ENCODE results near the gene MAGI3. TPM values are rescaled to one million over a fixed set of nuclear protein-coding genes. Genes with fewer than 3 reads are reported as not detected.

Gene MAGI3
- total and polyA plus RNA-seq, 2 donors (not counting 1 experiment from before 2014, with no cell fraction given): 5.1 to 9.2 TPM

DNA sequence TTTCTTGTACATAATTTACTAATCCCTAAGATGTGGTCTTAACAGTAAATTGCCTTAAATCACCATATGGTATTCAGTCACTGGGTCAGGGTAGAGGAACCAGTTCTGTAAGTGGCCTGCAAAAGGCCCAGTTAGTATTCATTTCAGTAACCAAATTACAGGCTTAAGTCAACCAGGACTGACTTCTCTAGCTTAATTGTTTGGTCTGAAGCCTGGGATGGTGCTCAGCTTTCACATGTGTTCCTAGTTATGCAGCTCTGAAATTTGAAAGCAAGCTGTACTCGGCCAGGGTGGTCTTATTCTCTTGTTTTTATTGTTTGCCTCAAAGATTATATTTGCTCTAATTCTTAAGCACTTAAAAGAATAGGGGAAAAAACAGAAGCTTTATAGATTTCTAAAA is 144.6 kb downstream of the MAGI3 start:
- no peak for TF ChIP-seq CTCF (conservative IDR thresholded peaks at IDR 0.05 in 1 of 2, IDR thresholded peaks at IDR 0.05 in 1 of 2; ENCODE audit: low read depth in 1 of 2, low read length in 2 of 2)
- no peak for TF ChIP-seq EZH2 (IDR thresholded peaks at IDR 0.05; ENCODE audit: low read length, missing control alignments)
- Histone ChIP-seq H3K9ac (ENCODE audit: insufficient read depth, low read length) (no peak overlapping the region), H4K20me1 (ENCODE audit: control insufficient read depth, extremely low read depth, insufficient read depth, low read length) (no peaks in the 10 kb centered on the region), H3K27ac (ENCODE audit: insufficient read depth, low read length) (no peak overlapping the region), H3K36me3 (ENCODE audit: control insufficient read depth, insufficient read depth, low read length) (no peaks in the 10 kb centered on the region), H3K4me1 (ENCODE audit: control insufficient read depth, extremely low read depth, insufficient read depth, low read length) (no peaks in the 10 kb centered on the region), H3K9me3 (ENCODE audit: control insufficient read depth, insufficient read depth, low read depth, low read length) (no peaks in the 10 kb centered on the region), H3K4me3 (replicated peaks in 1 of 4; ENCODE audit: control extremely low read depth in 1 of 4, insufficient read depth in 1 of 4, low read depth in 3 of 4, low read length in 4 of 4) (no peak overlapping the region), H3K4me2 (ENCODE audit: extremely low read depth, insufficient read depth, low read length) (no peak overlapping the region), H2AFZ (ENCODE audit: low read length) (no peak overlapping the region), H3K79me2 (ENCODE audit: control insufficient read depth, insufficient read depth, low read length) (no peaks in the 10 kb centered on the region), H3K27me3 (ENCODE audit: control insufficient read depth, insufficient read depth, low read length) (no peaks in the 10 kb centered on the region)
- DNase-seq (ENCODE audit: low read depth in 2 of 2): no peak

- DNase-seq (ENCODE audit: low read depth in 2 of 2): peak; percentile 20 to 62
- Histone ChIP-seq H3K36me3 (ENCODE audit: control insufficient read depth, insufficient read depth, low read length) (no peaks in the 10 kb centered on the region), H3K4me2 (ENCODE audit: extremely low read depth, insufficient read depth, low read length) (no peak overlapping the region), H3K4me3 (replicated peaks in 1 of 4; ENCODE audit: control extremely low read depth in 1 of 4, insufficient read depth in 1 of 4, low read depth in 3 of 4, low read length in 4 of 4) (no peak overlapping the region), H3K9me3 (ENCODE audit: control insufficient read depth, insufficient read depth, low read depth, low read length) (no peaks in the 10 kb centered on the region), H3K9ac (ENCODE audit: insufficient read depth, low read length) (no peak overlapping the region), H2AFZ (ENCODE audit: low read length) (no peak overlapping the region), H3K79me2 (ENCODE audit: control insufficient read depth, insufficient read depth, low read length) (no peaks in the 10 kb centered on the region), H3K4me1 (ENCODE audit: control insufficient read depth, extremely low read depth, insufficient read depth, low read length) (no peaks in the 10 kb centered on the region), H3K27ac (ENCODE audit: insufficient read depth, low read length) (no peak overlapping the region), H4K20me1 (ENCODE audit: control insufficient read depth, extremely low read depth, insufficient read depth, low read length) (no peaks in the 10 kb centered on the region), H3K27me3 (ENCODE audit: control insufficient read depth, insufficient read depth, low read length) (no peaks in the 10 kb centered on the region)
- TF ChIP-seq CTCF (conservative IDR thresholded peaks at IDR 0.05 in 1 of 2, IDR thresholded peaks at IDR 0.05 in 1 of 2; ENCODE audit: low read depth in 1 of 2, low read length in 2 of 2) (no peak), EZH2 (IDR thresholded peaks at IDR 0.05; ENCODE audit: low read length, missing control alignments) (no peak)
Observed at GRCh38 chr1:113536182-113536780, 146.0 kb downstream of the MAGI3 start.

DNA sequence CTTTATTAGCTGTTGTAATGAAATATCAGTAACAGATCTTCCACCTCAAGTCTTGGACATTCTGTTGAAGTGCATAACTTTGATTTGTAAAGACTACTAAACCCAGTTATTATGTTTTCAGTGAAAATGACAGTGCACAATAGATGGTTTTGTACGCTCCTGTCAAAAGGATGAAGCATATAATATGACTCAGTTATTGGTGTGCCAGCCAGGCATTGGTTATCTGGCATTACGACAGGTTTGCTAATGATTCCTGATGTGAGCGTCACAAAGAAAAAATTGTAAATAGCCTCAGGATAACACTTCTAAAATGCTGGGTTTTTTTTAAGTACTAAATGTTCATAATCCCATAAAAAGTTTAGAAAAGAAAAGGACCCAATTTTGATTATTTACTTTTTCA is 147.9 kb downstream of the MAGI3 start:
- H2AFZ ChIP-seq (ENCODE audit: low read length): no peak overlapping the region
- H3K4me2 ChIP-seq (ENCODE audit: extremely low read depth, insufficient read depth, low read length): no peak overlapping the region
- H3K27ac ChIP-seq (ENCODE audit: insufficient read depth, low read length): no peak overlapping the region
- no peaks in the 10 kb centered on the region for H3K79me2 ChIP-seq (ENCODE audit: control insufficient read depth, insufficient read depth, low read length)
- TF ChIP-seq EZH2 (IDR thresholded peaks at IDR 0.05; ENCODE audit: low read length, missing control alignments) (no peak), CTCF (conservative IDR thresholded peaks at IDR 0.05 in 1 of 2, IDR thresholded peaks at IDR 0.05 in 1 of 2; ENCODE audit: low read depth in 1 of 2, low read length in 2 of 2) (no peak)
- H3K9me3 ChIP-seq (ENCODE audit: control insufficient read depth, insufficient read depth, low read depth, low read length): no peaks in the 10 kb centered on the region
- H3K4me3 ChIP-seq (replicated peaks in 1 of 4; ENCODE audit: control extremely low read depth in 1 of 4, insufficient read depth in 1 of 4, low read depth in 3 of 4, low read length in 4 of 4): no peak overlapping the region
- H3K36me3 ChIP-seq (ENCODE audit: control insufficient read depth, insufficient read depth, low read length): no peaks in the 10 kb centered on the region
- no peak overlapping the region for H3K9ac ChIP-seq (ENCODE audit: insufficient read depth, low read length)
- H4K20me1 ChIP-seq (ENCODE audit: control insufficient read depth, extremely low read depth, insufficient read depth, low read length): no peaks in the 10 kb centered on the region
- no peaks in the 10 kb centered on the region for H3K27me3 ChIP-seq (ENCODE audit: control insufficient read depth, insufficient read depth, low read length)
- H3K4me1 ChIP-seq (ENCODE audit: control insufficient read depth, extremely low read depth, insufficient read depth, low read length): peaks cover 4% of the 10 kb centered on the region
- peak in 1 of 2 donors; percentile 59 for DNase-seq (ENCODE audit: low read depth in 2 of 2)
